ENCODE results near the gene LILRB5. TPM values are rescaled to one million over a fixed set of nuclear protein-coding genes. Genes with fewer than 3 reads are reported as not detected.
"Not testable (repeated sequence)": the region's sequence is repeated elsewhere in the genome, so short reads cannot be mapped to it uniquely, and the experiment has no call there.

The LILRB5 gene
- total RNA-seq, 1 donor from 2014 or later, result not detected

- not testable (repeated sequence) for DNase-seq (ENCODE audit: low read depth)
These were observed 14.4 kb downstream of the LILRB5 start, which contains the start of gene LILRA6 for GRCh38 chr19:54242646-54243045. LILRA6 (minus strand) TSS chr19:54242790.

GRCh38 chr19:54242234-54242633 lies 14.8 kb downstream of the LILRB5 start:
- not testable (repeated sequence) for DNase-seq (ENCODE audit: low read depth)

- DNase-seq (ENCODE audit: low read depth), result not testable (repeated sequence)
These were observed 16.4 kb downstream of the LILRB5 start for GRCh38 chr19:54240372-54241336.

- DNase-seq (ENCODE audit: low read depth), result not testable (repeated sequence)
These were observed 17.3 kb downstream of the LILRB5 start for GRCh38 chr19:54239491-54240371.

GRCh38 chr19:54233941-54234340 lies 23.1 kb downstream of the LILRB5 start:
- no peak for DNase-seq (ENCODE audit: low read depth)

- peak; percentile 44 for DNase-seq (ENCODE audit: low read depth)
These were observed 25.8 kb downstream of the LILRB5 start for GRCh38 chr19:54231077-54231931.

- no peak for DNase-seq (ENCODE audit: low read depth)
These were observed 27.0 kb downstream of the LILRB5 start for GRCh38 chr19:54230031-54230430.

GRCh38 chr19:54229146-54229545 lies 27.9 kb downstream of the LILRB5 start:
- DNase-seq (ENCODE audit: low read depth), result no peak

GRCh38 chr19:54224619-54225018 lies 32.5 kb downstream of the LILRB5 start:
- not testable (repeated sequence) for DNase-seq (ENCODE audit: low read depth)

- DNase-seq (ENCODE audit: low read depth), result not testable (repeated sequence)
These were observed 33.2 kb downstream of the LILRB5 start for GRCh38 chr19:54223937-54224281.

GRCh38 chr19:54223277-54223936 lies 33.7 kb downstream of the LILRB5 start:
- not testable (repeated sequence) for DNase-seq (ENCODE audit: low read depth)

- DNase-seq (ENCODE audit: low read depth), result not testable (repeated sequence)
These were observed 34.4 kb downstream of the LILRB5 start, which contains the start of gene LILRB3 for GRCh38 chr19:54222474-54223276. LILRB3 (minus strand) TSS chr19:54223007; CDS start chr19:54222976, 31 bp downstream.

GRCh38 chr19:54221947-54222346 lies 35.1 kb downstream of the LILRB5 start:
- not testable (repeated sequence) for DNase-seq (ENCODE audit: low read depth)

GRCh38 chr19:54219702-54220101 lies 37.4 kb downstream of the LILRB5 start:
- not testable (repeated sequence) for DNase-seq (ENCODE audit: low read depth)

- DNase-seq (ENCODE audit: low read depth), result no peak
These were observed 38.0 kb downstream of the LILRB5 start for GRCh38 chr19:54218960-54219661.

- DNase-seq (ENCODE audit: low read depth), result no peak
These were observed 38.8 kb downstream of the LILRB5 start for GRCh38 chr19:54218259-54218658.

- DNase-seq (ENCODE audit: low read depth), result not testable (repeated sequence)
These were observed 39.4 kb downstream of the LILRB5 start for GRCh38 chr19:54217517-54218247.

- no peak for DNase-seq (ENCODE audit: low read depth)
These were observed 40.2 kb downstream of the LILRB5 start for GRCh38 chr19:54216869-54217268.
